Stimulated activated CD4-positive, alpha-beta T cell treated with anti-CD3 and anti-CD28 coated beads, Interleukin-1b, Interleukin-23, amount 100 ng/mL, for 48 hours (primary cell): ENCODE measurements around the gene SDHAF1.
A peak's percentile ranks its signal among the peaks of the same experiment; 100 is the strongest.
"Not testable (repeated sequence)": the region's sequence is repeated elsewhere in the genome, so short reads cannot be mapped to it uniquely, and the experiment has no call there.

Experiments used
- DNase-seq: peaks from one replicate; pipeline ENCODE4 v3.0.0-alpha.2; 2020

Gene SDHAF1

GRCh38 chr19:36025541-36025940, 30.6 kb downstream of the SDHAF1 start:
- no peak for DNase-seq

GRCh38 chr19:36026091-36026876, 31.3 kb downstream of the SDHAF1 start:
- no peak for DNase-seq

GRCh38 chr19:36027696-36028095, 32.7 kb downstream of the SDHAF1 start:
- no peak for DNase-seq

GRCh38 chr19:36028313-36029041, 33.5 kb downstream of the SDHAF1 start:
- DNase-seq, result no peak

GRCh38 chr19:36030264-36031148, 35.5 kb downstream of the SDHAF1 start:
- no peak for DNase-seq

GRCh38 chr19:36031308-36031707, 36.3 kb downstream of the SDHAF1 start:
- DNase-seq, result no peak

- DNase-seq, result peak; percentile 38
Measured at GRCh38 chr19:36032251-36033104, 37.5 kb downstream of the SDHAF1 start, which contains the start of gene CLIP3. Gene CLIP3, minus strand, starts transcription at chr19:36032873. Its CDS starts 516 bp downstream, at chr19:36032357.

- DNase-seq, result no peak
Measured at GRCh38 chr19:36040495-36040894, 45.5 kb downstream of the SDHAF1 start.

- not testable (repeated sequence) for DNase-seq
Measured at GRCh38 chr19:36041092-36041491, 46.1 kb downstream of the SDHAF1 start.

GRCh38 chr19:36041831-36042230, 46.8 kb downstream of the SDHAF1 start:
- no peak for DNase-seq

GRCh38 chr19:36043952-36044351, 49.0 kb downstream of the SDHAF1 start:
- DNase-seq, result no peak
